Transverse colon (tissue), 4 donors: ENCODE results near the gene DRD3. TPM values are rescaled to one million over a fixed set of nuclear protein-coding genes. Genes with fewer than 3 reads are reported as not detected.

Experiments used
- DNase-seq: peaks from one replicate; pipeline ENCODE4 v3.0.0-alpha.2; 2019
- H3K27ac ChIP-seq, 4 donors: fragments of 200-600 bp; sonication (generic); 2 replicates each; pipeline ENCODE4 v1.5.1; 2016 to 2018; ENCODE audit warnings: inconsistent platforms in 4 of 4
- H3K27me3 ChIP-seq: fragments of 200-600 bp; sonication (generic); 2 replicates; pipeline ENCODE4 v1.5.1; 2017; ENCODE audit warnings: inconsistent platforms
- H3K36me3 ChIP-seq, 4 donors: fragments of 200-600 bp; sonication (generic); 2 replicates each; pipeline ENCODE4 v1.5.1; 2017 to 2019; ENCODE audit warnings: inconsistent platforms in 4 of 4
- H3K4me1 ChIP-seq, 4 donors: fragments of 200-600 bp; sonication (generic); 2 replicates each; pipeline ENCODE4 v1.5.1; 2017 to 2020; ENCODE audit warnings: inconsistent platforms in 4 of 4
- H3K4me3 ChIP-seq, 4 donors: fragments of 200-600 bp; sonication (generic); 1 replicate in 1 of 4; 2 replicates in 3 of 4; pipeline versions ENCODE4 v1.5.1 to v1.6.1; 2017 to 2019; ENCODE audit warnings: inconsistent platforms in 4 of 4
- H3K9me3 ChIP-seq, 2 donors: fragments of 200-600 bp; sonication (generic); 2 replicates each; pipeline ENCODE4 v1.5.1; 2017 to 2019; ENCODE audit warnings: inconsistent platforms in 2 of 2
- EP300 ChIP-seq: sonication (generic); formaldehyde crosslinking; IDR thresholded peaks from one replicate; pipeline ENCODE4 v1.6.1; 2017; ENCODE audit warnings: antibody characterized with exemption, low read depth
- POLR2A ChIP-seq: fragments of 450-650 bp; IDR thresholded peaks from one replicate; pipeline ENCODE4 v1.6.1; 2016; ENCODE audit warnings: antibody characterized with exemption, mild to moderate bottlenecking, moderate library complexity
- POLR2AphosphoS5 ChIP-seq, 3 donors: sonication (generic); formaldehyde crosslinking; IDR thresholded peaks; one replicate each; pipeline ENCODE4 v1.6.1; 2016; ENCODE audit warnings: antibody characterized with exemption in 3 of 3
- WGBS, 2 donors: methylation state at CpG; one replicate each; pipeline ENCODE4 v1.1.5; 2018; ENCODE audit warnings: low coverage in 1 of 2; 5-methylcytosine and 5-hydroxymethylcytosine counted together
- in situ Hi-C, 4 donors: fragments of 200-750 bp; cut with MboI; loops; one replicate each; pipeline versions ENCODE4 v1.15.0 to v1.15.1; 2017; ENCODE audit warnings: low sequenced_read_pairs in 3 of 4, low pct_ligation_motif_present in 1 of 4, low pct_unique_long_range_greater_than_20kb in 1 of 4
- intact Hi-C: fragments of 100-400 bp; cut with DNase I; formaldehyde crosslinking; loops from one replicate; pipeline ENCODE4 v1.15.1; 2023; ENCODE audit warnings: low total_unique reads
- total RNA-seq, 4 donors: library from RNA; depleted of rRNA; stranded (reverse); fragments of >200 nt; gene quantifications; one replicate each; pipeline ENCODE4 v1.1.0, GENCODE V29; 2016
- TF ChIP-seq, protein P1 (sequence below), 5 experiments: fragments of 200-600 bp in 3 of 5; fragments of 450-650 bp in 2 of 5; sonication (generic) in 3 of 5; IDR thresholded peaks; 1 replicate in 2 of 5; 2 replicates in 3 of 5; pipeline ENCODE4 v1.5.1; 2016 to 2017; ENCODE audit warnings: antibody characterized with exemption in 5 of 5, inconsistent platforms in 3 of 5, mild to moderate bottlenecking in 2 of 5, moderate library complexity in 1 of 5

DRD3 gene
- total RNA-seq, 4 donors from 2014 or later: not detected

DNA sequence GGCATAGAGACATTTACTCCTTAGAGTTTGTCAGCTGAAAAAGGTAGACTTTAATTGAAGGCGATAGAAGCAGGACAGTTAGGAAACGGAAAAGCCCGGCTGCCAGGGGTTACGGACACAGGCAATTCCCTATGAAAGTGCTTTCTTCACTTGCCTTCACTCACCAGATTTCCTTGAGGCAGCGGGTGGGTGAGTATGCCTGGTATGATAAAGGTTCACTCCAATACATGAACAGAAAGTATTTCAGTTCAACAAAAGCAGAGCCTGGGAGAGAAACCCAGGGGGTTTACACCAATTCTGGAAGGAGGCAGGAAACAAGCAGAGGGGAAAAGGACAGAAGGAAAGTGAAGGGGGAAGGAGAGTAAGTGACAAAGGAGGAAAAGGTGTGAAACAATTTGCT, 68.4 kb downstream of the DRD3 start:
- no peaks in the 10 kb centered on the region for H3K4me1 ChIP-seq
- intact Hi-C loops: no loop called here
- H3K9me3 ChIP-seq: no peaks in the 10 kb centered on the region
- TF ChIP-seq POLR2A: no peak
- no peak for TF ChIP-seq EP300
- no peak for TF ChIP-seq POLR2AphosphoS5 (IDR thresholded peaks at IDR 0.05)
- TF ChIP-seq, protein P1, sequence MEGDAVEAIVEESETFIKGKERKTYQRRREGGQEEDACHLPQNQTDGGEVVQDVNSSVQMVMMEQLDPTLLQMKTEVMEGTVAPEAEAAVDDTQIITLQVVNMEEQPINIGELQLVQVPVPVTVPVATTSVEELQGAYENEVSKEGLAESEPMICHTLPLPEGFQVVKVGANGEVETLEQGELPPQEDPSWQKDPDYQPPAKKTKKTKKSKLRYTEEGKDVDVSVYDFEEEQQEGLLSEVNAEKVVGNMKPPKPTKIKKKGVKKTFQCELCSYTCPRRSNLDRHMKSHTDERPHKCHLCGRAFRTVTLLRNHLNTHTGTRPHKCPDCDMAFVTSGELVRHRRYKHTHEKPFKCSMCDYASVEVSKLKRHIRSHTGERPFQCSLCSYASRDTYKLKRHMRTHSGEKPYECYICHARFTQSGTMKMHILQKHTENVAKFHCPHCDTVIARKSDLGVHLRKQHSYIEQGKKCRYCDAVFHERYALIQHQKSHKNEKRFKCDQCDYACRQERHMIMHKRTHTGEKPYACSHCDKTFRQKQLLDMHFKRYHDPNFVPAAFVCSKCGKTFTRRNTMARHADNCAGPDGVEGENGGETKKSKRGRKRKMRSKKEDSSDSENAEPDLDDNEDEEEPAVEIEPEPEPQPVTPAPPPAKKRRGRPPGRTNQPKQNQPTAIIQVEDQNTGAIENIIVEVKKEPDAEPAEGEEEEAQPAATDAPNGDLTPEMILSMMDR (IDR thresholded peaks at IDR 0.05): no peak
- in situ Hi-C loops: no loop called here
- no peaks in the 10 kb centered on the region for H3K27me3 ChIP-seq
- no peak for DNase-seq
- H3K27ac ChIP-seq: no peak overlapping the region
- no peaks in the 10 kb centered on the region for H3K36me3 ChIP-seq
- no peak overlapping the region for H3K4me3 ChIP-seq
- WGBS, 2 donors: 80 to 91% methylated on average over 2 to 5 of the region's 5 CpGs

DNA sequence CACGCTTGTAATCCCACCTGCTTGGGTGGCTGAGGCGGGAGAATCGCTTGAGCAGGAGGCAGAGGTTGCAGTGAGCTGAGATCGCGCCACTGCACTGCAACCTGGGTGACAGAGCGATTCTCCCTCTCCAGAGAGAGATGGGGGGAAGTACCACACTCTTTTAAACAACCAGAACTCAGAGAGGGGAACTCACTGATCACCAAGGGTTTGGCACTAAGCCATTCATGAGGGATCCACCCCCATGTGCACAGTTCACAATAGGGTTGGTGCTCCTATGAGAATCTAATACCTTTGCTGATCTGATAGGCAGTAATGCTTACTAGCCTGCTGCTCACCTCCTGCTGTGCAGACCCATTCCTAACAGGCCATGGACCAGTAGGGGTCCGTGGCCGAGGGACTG, 70.7 kb downstream of the DRD3 start:
- Histone ChIP-seq H3K36me3 (no peaks in the 10 kb centered on the region), H3K27me3 (no peaks in the 10 kb centered on the region), H3K9me3 (no peaks in the 10 kb centered on the region), H3K4me3 (no peak overlapping the region), H3K27ac (no peak overlapping the region), H3K4me1 (no peaks in the 10 kb centered on the region)
- 87 to 90% methylated on average over 2 to 8 of the region's 8 CpGs for WGBS, 2 donors
- intact Hi-C loops: no loop called here
- TF ChIP-seq, protein P1 (IDR thresholded peaks at IDR 0.05): no peak
- TF ChIP-seq POLR2AphosphoS5 (IDR thresholded peaks at IDR 0.05) (no peak), POLR2A (no peak), EP300 (no peak)
- no peak for DNase-seq
- in situ Hi-C loops: no loop called here

DNA sequence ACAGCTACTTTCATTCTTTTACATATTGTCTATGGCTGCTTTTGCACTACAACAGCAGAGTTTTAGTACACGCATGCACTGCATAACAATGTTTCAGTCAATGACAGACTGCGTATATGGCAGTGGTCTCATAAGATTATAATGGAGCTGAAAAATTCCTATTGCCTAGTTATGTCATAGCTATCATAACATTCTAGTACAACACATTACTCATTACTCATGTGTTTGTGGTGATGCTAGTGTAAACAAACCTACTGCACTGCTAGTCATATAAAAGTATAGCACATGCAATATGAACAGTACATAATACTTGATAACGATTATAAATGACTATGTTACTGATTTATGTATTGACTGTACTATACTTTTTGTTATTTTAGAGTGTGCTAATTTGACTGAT, 74.4 kb downstream of the DRD3 start:
- no peak for TF ChIP-seq EP300
- TF ChIP-seq POLR2AphosphoS5 (IDR thresholded peaks at IDR 0.05): no peak
- TF ChIP-seq, protein P1 (IDR thresholded peaks at IDR 0.05): no peak
- TF ChIP-seq POLR2A: no peak
- Histone ChIP-seq H3K27me3 (no peaks in the 10 kb centered on the region), H3K4me3 (no peak overlapping the region), H3K27ac (no peak overlapping the region), H3K36me3 (no peaks in the 10 kb centered on the region), H3K9me3 (no peaks in the 10 kb centered on the region), H3K4me1 (no peaks in the 10 kb centered on the region)
- DNase-seq: no peak
- 25 to 84% methylated on average over 1 to 3 of the region's 3 CpGs for WGBS, 2 donors
- intact Hi-C loops (no loop called here), in situ Hi-C loops (no loop called here)

DNA sequence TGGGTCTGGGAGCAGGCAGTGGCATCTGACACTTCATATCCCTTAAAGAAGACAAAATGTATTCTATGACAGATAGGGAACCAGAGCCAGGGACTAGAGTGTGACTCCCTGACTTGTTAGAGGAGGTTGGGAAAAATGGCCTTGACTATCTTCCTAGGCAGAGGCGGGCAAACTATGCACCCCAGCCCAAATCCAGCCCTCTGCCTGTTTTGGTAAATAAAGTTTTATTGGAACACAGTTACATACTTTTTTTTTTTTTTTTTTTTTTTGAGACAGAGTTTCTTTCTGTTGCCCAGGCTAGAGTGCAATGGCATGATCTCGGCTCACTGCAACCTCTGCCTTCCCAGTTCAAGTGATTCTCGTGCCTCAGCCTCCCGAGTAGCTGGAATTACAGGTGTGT, 75.0 kb downstream of the DRD3 start:
- no peaks in the 10 kb centered on the region for H3K27me3 ChIP-seq
- in situ Hi-C loops: no loop called here
- 70 to 93% methylated on average over 1 to 4 of the region's 4 CpGs for WGBS, 2 donors
- DNase-seq: no peak
- intact Hi-C loops: no loop called here
- H3K27ac ChIP-seq: no peak overlapping the region
- TF ChIP-seq EP300: no peak
- no peak for TF ChIP-seq POLR2AphosphoS5 (IDR thresholded peaks at IDR 0.05)
- TF ChIP-seq POLR2A: no peak
- TF ChIP-seq, protein P1 (IDR thresholded peaks at IDR 0.05): no peak
- H3K9me3 ChIP-seq: no peaks in the 10 kb centered on the region
- H3K4me3 ChIP-seq: no peak overlapping the region
- no peaks in the 10 kb centered on the region for H3K36me3 ChIP-seq
- H3K4me1 ChIP-seq: no peaks in the 10 kb centered on the region
